ENCODE measurements around the gene DZIP3. TPM values are rescaled to one million over a fixed set of nuclear protein-coding genes. Genes with fewer than 3 reads are reported as not detected.

Gene DZIP3
- total and polyA plus RNA-seq, 2 donors (not counting 1 experiment from before 2014, with no cell fraction given) = 6.8 to 11.1 TPM

DNA sequence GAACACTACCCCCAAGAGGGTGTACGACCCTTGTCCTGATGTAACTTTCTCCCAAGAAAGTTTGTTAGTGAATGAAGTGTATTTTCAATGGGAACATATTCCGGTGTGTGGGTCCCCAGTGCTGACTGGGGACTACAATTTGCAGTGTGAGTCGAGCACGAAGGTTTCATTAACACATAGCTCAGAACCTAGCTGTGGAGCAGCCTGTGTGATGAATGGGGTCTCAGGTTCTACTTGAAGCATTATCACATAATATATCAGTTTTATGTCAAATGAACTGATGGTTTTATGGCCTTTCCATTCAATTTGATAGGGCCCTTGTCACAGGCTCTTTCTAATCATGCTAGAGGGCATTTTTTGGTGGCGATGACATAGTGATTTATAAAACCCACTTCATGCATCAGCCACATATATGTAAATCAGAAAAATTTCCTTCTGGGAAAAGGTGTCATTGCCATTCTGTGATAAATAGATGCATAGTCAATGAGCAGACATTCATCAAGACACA lies 123.5 kb downstream of the DZIP3 start:
- no peak overlapping the region for H3K27ac ChIP-seq (ENCODE audit: low read length in 2 of 2)
- no peaks in the 10 kb centered on the region for H3K9me3 Mint-ChIP-seq (ENCODE audit: insufficient read depth)
- H2AFZ ChIP-seq (ENCODE audit: insufficient read depth, low read depth, low read length, poor library complexity, severe bottlenecking) = no peak overlapping the region
- H3K4me1 ChIP-seq (ENCODE audit: control insufficient read depth in 2 of 2, insufficient read depth in 2 of 2, low read length in 2 of 2) = no peaks in the 10 kb centered on the region
- ATAC-seq (ENCODE audit: low read depth) (no peak), DNase-seq (no peak)
- no peak overlapping the region for H3K4me2 ChIP-seq (replicated peaks; ENCODE audit: low read depth, low read length, poor library complexity, severe bottlenecking)
- TF ChIP-seq, protein P1, sequence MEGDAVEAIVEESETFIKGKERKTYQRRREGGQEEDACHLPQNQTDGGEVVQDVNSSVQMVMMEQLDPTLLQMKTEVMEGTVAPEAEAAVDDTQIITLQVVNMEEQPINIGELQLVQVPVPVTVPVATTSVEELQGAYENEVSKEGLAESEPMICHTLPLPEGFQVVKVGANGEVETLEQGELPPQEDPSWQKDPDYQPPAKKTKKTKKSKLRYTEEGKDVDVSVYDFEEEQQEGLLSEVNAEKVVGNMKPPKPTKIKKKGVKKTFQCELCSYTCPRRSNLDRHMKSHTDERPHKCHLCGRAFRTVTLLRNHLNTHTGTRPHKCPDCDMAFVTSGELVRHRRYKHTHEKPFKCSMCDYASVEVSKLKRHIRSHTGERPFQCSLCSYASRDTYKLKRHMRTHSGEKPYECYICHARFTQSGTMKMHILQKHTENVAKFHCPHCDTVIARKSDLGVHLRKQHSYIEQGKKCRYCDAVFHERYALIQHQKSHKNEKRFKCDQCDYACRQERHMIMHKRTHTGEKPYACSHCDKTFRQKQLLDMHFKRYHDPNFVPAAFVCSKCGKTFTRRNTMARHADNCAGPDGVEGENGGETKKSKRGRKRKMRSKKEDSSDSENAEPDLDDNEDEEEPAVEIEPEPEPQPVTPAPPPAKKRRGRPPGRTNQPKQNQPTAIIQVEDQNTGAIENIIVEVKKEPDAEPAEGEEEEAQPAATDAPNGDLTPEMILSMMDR (IDR thresholded peaks at IDR 0.05) = no peak
- TF ChIP-seq EZH2 (IDR thresholded peaks at IDR 0.05; ENCODE audit: borderline replicate concordance, insufficient read depth, low read depth, low read length, poor library complexity, severe bottlenecking) = no peak
- 67% methylated on average over 1 of the region's 5 CpGs for WGBS (ENCODE audit: insufficient coverage)
- H3K9me3 ChIP-seq (ENCODE audit: control extremely low read depth in 1 of 3, control insufficient read depth in 2 of 3, insufficient read depth in 1 of 3, low read length in 2 of 3) = no peaks in the 10 kb centered on the region
- POLR2A ChIA-PET = no interaction called here
- H3K27me3 ChIP-seq (replicated peaks in 1 of 4; ENCODE audit: control extremely low read depth in 1 of 4, control insufficient read depth in 3 of 4, insufficient read depth in 4 of 4, low read length in 3 of 4) = no peaks in the 10 kb centered on the region
- no peak overlapping the region for H3K4me3 Mint-ChIP-seq
- no peak overlapping the region for H3K9ac ChIP-seq (ENCODE audit: low read length)
- H3K4me3 ChIP-seq (ENCODE audit: control extremely low read depth in 1 of 5, extremely low read depth in 1 of 5, insufficient read depth in 1 of 5, low read depth in 2 of 5, low read length in 4 of 5) = no peak overlapping the region
- no peaks in the 10 kb centered on the region for H3K36me3 ChIP-seq (replicated peaks in 1 of 2; ENCODE audit: control extremely low read depth in 1 of 2, control insufficient read depth in 1 of 2, extremely low read depth in 1 of 2, insufficient read depth in 2 of 2, low read length in 1 of 2)
- no peak overlapping the region for H3K27ac Mint-ChIP-seq
- CTCF ChIA-PET = no interaction called here
- H4K20me1 ChIP-seq (ENCODE audit: control insufficient read depth, insufficient read depth, low read length, poor library complexity, severe bottlenecking) = no peaks in the 10 kb centered on the region
- no peaks in the 10 kb centered on the region for H3K4me1 Mint-ChIP-seq
- H3K27me3 Mint-ChIP-seq = peaks cover 11% of the 10 kb centered on the region
- intact Hi-C loops (cut with micrococcal nuclease) = no loop called here
- H3K79me2 ChIP-seq (ENCODE audit: control insufficient read depth, insufficient read depth, low read length) = no peaks in the 10 kb centered on the region

DNA sequence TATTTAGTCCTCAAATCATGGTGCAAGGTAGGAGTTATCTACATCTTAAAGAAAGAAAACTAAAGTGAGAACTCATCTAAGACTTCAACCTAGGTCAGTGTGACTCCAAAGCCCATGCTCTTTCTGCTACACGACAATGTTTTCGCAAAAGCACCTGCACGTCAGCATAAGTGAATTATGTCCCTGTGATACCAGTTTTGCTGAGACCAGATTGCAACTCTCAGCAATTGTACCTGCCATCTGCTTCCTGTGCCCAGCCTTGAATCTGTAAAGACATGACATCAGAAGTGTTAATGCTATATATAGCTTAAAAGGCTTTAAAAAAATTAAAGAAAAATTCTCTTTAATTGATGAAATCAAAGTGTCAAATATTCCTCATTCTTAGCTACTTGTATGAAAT lies 124.3 kb downstream of the DZIP3 start:
- no peak for ATAC-seq (ENCODE audit: low read depth)
- Mint-ChIP-seq H3K4me3 (no peak overlapping the region), H3K9me3 (ENCODE audit: insufficient read depth) (no peaks in the 10 kb centered on the region), H3K27ac (no peak overlapping the region), H3K27me3 (peaks cover 17% of the 10 kb centered on the region), H3K4me1 (no peaks in the 10 kb centered on the region)
- H3K4me2 ChIP-seq (replicated peaks; ENCODE audit: low read depth, low read length, poor library complexity, severe bottlenecking) = no peak overlapping the region
- 8% methylated on average over 3 of the region's 3 CpGs for WGBS (ENCODE audit: insufficient coverage)
- no peak overlapping the region for H2AFZ ChIP-seq (ENCODE audit: insufficient read depth, low read depth, low read length, poor library complexity, severe bottlenecking)
- H3K4me3 ChIP-seq (ENCODE audit: control extremely low read depth in 1 of 5, extremely low read depth in 1 of 5, insufficient read depth in 1 of 5, low read depth in 2 of 5, low read length in 4 of 5) = no peak overlapping the region
- H3K27me3 ChIP-seq (replicated peaks in 1 of 4; ENCODE audit: control extremely low read depth in 1 of 4, control insufficient read depth in 3 of 4, insufficient read depth in 4 of 4, low read length in 3 of 4) = no peaks in the 10 kb centered on the region
- H3K79me2 ChIP-seq (ENCODE audit: control insufficient read depth, insufficient read depth, low read length) = no peaks in the 10 kb centered on the region
- ChIA-PET POLR2A (no interaction called here), CTCF (no interaction called here)
- no peak for DNase-seq
- no peak overlapping the region for H3K27ac ChIP-seq (ENCODE audit: low read length in 2 of 2)
- H4K20me1 ChIP-seq (ENCODE audit: control insufficient read depth, insufficient read depth, low read length, poor library complexity, severe bottlenecking) = no peaks in the 10 kb centered on the region
- no peak overlapping the region for H3K9ac ChIP-seq (ENCODE audit: low read length)
- H3K9me3 ChIP-seq (ENCODE audit: control extremely low read depth in 1 of 3, control insufficient read depth in 2 of 3, insufficient read depth in 1 of 3, low read length in 2 of 3) = no peaks in the 10 kb centered on the region
- no peaks in the 10 kb centered on the region for H3K36me3 ChIP-seq (replicated peaks in 1 of 2; ENCODE audit: control extremely low read depth in 1 of 2, control insufficient read depth in 1 of 2, extremely low read depth in 1 of 2, insufficient read depth in 2 of 2, low read length in 1 of 2)
- H3K4me1 ChIP-seq (ENCODE audit: control insufficient read depth in 2 of 2, insufficient read depth in 2 of 2, low read length in 2 of 2) = no peaks in the 10 kb centered on the region
- intact Hi-C loops (cut with micrococcal nuclease) = no loop called here
- TF ChIP-seq, protein P1 (IDR thresholded peaks at IDR 0.05) = no peak
- no peak for TF ChIP-seq EZH2 (IDR thresholded peaks at IDR 0.05; ENCODE audit: borderline replicate concordance, insufficient read depth, low read depth, low read length, poor library complexity, severe bottlenecking)
